ENCODE results near the gene PRTN3.

GRCh38 chr19:815079-815774 is 25.6 kb upstream of the PRTN3 start:
- no peak for TF ChIP-seq POLR2A (IDR thresholded peaks at IDR 0.05)
- TF ChIP-seq CTCF (IDR thresholded peaks at IDR 0.05) = no peak
